GM19025 (cell line): ENCODE data around the gene IL17RB.

Source experiments
- ATAC-seq: cut with Tn5 transposase; IDR thresholded peaks from one replicate; pipeline ENCODE4 v1.9.1; 2021; ENCODE audit warnings: mild to moderate bottlenecking, low read depth, moderate library complexity; ENCODE audit not compliant: unreplicated experiment

IL17RB gene

DNA sequence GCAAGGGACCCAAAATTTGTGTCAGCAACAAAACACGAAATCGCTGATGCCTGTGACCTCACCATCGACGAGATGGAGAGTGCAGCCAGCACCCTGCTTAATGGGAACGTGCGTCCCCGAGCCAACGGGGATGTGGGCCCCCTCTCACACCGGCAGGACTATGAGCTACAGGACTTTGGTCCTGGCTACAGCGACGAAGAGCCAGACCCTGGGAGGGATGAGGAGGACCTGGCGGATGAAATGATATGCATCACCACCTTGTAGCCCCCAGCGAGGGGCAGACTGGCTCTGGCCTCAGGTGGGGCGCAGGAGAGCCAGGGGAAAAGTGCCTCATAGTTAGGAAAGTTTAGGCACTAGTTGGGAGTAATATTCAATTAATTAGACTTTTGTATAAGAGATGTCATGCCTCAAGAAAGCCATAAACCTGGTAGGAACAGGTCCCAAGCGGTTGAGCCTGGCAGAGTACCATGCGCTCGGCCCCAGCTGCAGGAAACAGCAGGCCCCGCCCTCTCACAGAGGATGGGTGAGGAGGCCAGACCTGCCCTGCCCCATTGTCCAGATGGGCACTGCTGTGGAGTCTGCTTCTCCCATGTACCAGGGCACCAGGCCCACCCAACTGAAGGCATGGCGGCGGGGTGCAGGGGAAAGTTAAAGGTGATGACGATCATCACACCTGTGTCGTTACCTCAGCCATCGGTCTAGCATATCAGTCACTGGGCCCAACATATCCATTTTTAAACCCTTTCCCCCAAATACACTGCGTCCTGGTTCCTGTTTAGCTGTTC is 35.0 kb upstream of the IL17RB start:
- ATAC-seq: no peak

DNA sequence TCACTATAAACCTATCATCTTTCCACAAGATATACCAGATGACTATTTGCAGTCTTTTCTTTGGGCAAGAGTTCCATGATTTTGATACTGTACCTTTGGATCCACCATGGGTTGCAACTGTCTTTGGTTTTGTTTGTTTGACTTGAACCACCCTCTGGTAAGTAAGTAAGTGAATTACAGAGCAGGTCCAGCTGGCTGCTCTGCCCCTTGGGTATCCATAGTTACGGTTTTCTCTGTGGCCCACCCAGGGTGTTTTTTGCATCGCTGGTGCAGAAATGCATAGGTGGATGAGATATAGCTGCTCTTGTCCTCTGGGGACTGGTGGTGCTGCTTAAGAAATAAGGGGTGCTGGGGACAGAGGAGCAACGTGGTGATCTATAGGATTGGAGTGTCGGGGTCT is 33.9 kb upstream of the IL17RB start:
- no peak for ATAC-seq

DNA sequence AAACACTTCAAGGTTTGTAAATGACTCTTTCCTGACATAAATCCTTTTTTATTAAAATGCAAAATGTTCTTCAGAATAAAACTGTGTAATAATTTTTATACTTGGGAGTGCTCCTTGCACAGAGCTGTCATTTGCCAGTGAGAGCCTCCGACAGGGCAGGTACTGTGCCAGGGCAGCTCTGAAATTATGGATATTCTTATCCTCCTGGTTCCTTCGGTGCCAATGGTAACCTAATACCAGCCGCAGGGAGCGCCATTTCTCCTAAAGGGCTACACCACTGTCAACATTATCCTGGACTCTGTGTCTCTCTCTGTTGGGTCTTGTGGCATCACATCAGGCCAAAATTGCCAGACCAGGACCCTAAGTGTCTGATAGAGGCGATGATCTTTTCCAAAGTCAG is 33.1 kb upstream of the IL17RB start:
- no peak for ATAC-seq

GRCh38 chr3:53813876-53814275 is 32.5 kb upstream of the IL17RB start:
- no peak for ATAC-seq

- ATAC-seq: no peak
These were observed 31.3 kb upstream of the IL17RB start for GRCh38 chr3:53815067-53815466.

DNA sequence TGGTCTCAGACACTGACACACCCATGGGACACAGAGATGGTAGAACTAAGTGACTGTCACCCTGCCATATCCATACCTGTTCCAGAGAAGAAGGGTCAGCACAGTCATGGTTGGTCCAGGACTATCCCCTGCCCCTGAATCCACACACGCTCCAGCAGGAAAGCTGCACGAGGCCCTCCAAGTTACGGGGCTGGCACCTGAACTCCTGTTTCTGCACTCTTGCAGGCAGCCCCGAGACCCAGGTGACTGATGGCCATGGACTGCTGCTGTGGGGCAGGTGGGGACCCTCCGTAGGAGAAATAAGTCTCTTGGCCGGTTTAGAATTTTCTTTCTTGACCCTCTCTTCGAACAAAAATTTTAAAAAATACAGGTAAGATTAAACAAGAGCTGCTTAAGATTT is 30.7 kb upstream of the IL17RB start:
- no peak for ATAC-seq

DNA sequence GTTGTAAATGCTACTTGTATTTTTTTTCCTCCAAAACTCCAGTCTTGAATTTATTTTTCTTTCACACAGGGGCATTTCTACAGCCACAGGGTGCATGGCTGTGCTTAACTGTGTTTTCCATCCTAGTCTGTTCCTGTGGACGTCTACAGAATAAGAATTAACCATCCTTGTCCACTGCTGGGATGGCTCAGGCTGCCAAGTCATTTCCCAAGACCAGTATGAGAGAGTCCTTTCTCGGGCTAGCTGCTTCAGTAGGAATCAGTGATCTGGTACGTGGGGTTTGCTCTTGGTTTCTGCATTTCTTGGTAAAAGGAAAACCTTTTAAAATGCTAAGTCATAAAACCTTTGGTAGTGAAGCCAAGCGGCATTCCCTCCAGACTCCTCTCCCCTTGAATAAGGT is 29.9 kb upstream of the IL17RB start:
- no peak for ATAC-seq

GRCh38 chr3:53817211-53817610 is 29.2 kb upstream of the IL17RB start:
- ATAC-seq: no peak

GRCh38 chr3:53817809-53818208 is 28.6 kb upstream of the IL17RB start:
- ATAC-seq: no peak

DNA sequence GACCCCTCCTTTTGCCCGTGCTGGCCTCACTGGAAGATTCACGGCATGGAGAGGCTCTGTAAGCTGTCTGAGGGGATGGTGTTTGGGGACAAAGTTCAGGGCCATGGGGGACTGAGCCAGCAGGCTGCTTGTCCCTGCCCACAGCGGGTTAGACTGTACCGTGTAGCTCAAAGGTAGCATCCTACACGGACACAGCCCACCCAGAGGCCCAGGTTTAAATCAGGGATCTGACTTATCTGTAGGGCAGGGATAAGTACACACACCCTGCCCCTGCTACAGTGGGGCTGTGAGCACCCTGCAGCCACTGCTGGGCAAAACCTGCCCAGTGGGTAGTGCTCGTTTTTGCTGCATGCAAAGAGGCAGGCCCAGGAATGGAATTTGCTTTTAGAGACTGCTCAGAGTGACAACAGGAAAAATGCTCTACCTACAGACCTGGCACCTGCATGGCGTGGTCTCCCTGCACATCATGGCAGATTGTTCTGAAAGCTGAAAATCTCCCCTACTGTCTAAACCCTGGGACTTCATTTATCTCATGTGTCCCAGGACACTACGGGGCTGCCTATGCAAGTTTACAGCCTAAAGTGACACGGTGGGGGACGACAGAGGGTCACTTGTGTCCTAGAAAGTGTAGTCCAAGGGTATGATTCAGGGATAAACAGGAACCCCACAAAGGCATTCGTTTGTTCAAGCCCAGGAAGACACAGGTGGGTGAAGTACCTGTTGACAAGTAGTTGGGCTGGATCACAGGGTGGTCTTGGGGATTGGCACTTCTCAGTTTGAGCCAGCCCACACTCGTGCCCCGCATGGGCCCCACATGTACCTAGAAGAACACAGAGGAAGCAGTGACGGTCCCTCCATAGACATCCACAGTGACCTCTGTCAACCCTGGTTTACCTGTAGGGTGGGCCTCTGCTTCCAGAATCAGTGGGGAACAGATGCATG is 27.9 kb upstream of the IL17RB start:
- no peak for ATAC-seq

- no peak for ATAC-seq
These were observed 27.1 kb upstream of the IL17RB start for GRCh38 chr3:53819163-53819868.

GRCh38 chr3:53820084-53820483 is 26.3 kb upstream of the IL17RB start:
- no peak for ATAC-seq

DNA sequence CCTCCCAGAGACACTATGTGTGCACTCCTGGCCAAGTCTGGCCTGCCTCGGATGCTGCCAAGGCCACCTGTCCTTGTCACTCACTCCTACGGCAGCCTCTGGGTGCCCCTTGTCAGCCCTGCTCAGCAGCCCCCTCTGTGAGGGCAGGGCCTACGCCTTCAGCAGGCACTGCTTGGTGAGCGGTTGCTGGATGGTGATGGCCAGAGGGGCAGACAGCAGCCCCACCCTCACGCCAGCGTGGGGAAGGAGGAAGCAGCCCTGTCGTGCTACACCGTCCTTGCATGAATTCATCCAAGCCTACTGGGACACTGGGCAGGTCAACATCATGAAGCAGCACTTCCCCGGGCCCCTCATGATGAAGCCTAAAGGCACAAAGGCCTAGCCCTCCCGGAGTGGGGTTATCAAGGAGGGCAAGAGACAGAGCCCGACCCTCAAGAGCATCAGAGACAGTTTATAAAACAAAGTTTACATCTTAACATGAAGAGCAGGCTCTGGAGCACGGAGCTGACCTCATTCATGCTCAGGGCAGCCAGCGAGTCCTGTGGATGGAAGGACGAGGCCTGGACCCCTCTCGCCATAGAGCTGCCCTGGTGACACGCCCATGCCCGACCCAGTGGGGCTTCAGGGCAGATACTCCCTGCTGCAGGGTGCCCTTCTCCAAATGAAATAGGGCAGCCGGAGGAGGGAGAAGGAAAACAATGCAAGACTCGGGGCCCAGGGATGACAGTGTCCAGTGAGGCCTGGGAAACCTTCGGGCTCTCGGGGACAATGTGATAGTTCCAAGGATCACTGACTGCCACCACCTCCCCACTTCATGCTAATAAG is 25.4 kb upstream of the IL17RB start:
- ATAC-seq: no peak

DNA sequence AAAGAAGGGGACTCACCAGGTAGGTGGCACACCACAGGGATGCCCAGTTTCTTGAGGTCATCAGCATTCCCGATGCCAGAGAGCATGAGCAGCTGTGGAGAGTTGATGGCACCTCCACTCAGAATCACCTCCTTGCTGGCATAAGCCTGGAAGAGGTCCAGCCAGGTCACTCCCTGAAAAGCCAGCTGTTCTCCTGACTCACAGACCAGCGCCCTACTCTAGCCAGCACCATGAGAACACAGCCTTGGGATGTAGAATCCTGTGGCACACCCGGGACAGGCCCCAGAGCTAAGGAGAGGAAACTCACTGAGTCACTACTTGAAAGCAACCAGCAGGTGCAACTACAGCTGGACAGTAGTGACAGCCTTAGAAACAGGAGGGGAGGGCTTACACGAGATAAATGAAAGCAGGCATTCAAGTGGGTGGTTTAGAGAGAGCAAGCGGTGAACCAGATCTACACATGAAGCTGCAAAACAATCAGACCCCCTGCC is 24.7 kb upstream of the IL17RB start:
- ATAC-seq: peak; percentile 55

- ATAC-seq: no peak
These were observed 24.0 kb upstream of the IL17RB start for GRCh38 chr3:53822331-53822741.

GRCh38 chr3:53823026-53823955 is 23.1 kb upstream of the IL17RB start:
- ATAC-seq: no peak

DNA sequence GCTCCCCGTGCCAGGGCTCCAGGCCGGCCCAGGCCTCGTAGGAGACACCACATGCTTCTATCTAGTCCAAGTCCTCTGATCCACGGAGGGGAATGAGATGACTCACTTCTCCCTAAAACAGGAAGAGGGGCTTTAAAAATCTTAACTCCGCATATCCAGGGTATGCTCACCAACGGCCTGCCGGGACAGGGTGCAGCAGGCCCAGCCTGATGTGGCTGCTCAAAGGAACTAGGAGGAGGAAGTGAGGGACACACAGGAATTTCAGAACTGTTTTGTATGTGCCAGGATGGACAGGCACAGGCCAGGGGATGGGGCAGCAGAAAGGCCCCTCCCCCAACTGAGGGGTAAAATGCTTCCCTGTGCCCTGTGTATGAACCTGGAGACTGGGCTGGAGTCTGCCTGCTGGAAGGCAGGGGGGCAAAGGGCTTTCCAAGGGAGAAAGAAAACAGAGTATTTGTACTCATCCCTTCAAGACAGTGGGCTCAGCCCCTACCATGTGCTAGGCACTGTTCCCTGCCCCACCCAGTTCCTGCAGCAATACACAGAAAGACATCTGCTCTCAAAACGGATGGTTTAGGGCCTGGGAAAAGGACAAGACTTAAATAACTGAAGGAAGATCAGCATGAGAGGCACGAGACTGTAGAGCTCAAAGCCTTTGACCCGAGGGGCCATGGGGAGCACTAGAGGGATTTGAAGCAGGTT is 22.3 kb upstream of the IL17RB start:
- ATAC-seq: no peak

DNA sequence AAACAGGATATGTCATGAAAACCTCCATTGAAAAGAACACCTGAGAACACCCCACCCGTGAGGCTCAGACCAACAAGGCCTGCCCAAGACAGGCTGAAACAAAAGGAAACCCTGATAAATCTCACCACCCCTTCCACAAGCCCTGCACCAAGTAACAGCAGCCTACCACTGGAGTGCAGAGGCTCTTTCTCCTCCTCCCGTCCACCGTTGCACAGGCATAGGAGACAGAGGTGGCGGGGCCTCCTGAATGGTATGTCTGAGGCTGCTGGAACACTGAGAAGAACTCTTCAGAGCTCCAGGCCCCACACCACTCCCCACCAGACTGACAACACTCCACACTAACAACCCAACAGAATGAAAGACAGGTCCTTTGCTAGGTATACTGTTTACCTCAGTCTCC is 21.6 kb upstream of the IL17RB start:
- ATAC-seq: no peak
